CD4-positive, alpha-beta memory T cell (primary cell): ENCODE results near the gene PCIF1. TPM values are rescaled to one million over a fixed set of nuclear protein-coding genes. Genes with fewer than 3 reads are reported as not detected.
A peak's percentile ranks its signal among the peaks of the same experiment; 100 is the strongest.

ENCODE experiments used
- CTCF ChIA-PET: fragments of 350-600 bp; sonication (Branson Sonifier 250); formaldehyde crosslinking; loops from one replicate; lab custom pipeline; 2021; ENCODE audit warnings: inconsistent platforms; ENCODE audit not compliant: partially characterized antibody; lab: Charles Lee
- POLR2A ChIA-PET: fragments of 350-600 bp; sonication (Branson Sonifier 250); formaldehyde crosslinking; loops from one replicate; lab custom pipeline; 2021; ENCODE audit not compliant: partially characterized antibody; lab: Charles Lee
- DNase-seq, 5 donors: peaks; one replicate each; pipeline versions ENCODE4 v3.0.0 to v3.0.0-alpha.2; 2020 to 2022; ENCODE audit warnings: mixed read lengths in 1 of 5
- H3K27ac ChIP-seq: one replicate; pipeline ENCODE4 v1.7.0; 2013; ENCODE audit warnings: low read depth, low read length
- H3K27me3 ChIP-seq: 2 replicates; pipeline ENCODE4 v1.7.0; 2013; ENCODE audit warnings: mild to moderate bottlenecking, low read length, moderate library complexity; ENCODE audit not compliant: insufficient read depth
- H3K36me3 ChIP-seq: 2 replicates; pipeline ENCODE4 v1.7.0; 2013; ENCODE audit warnings: mild to moderate bottlenecking, low read length, moderate library complexity; ENCODE audit not compliant: insufficient read depth
- H3K4me1 ChIP-seq: 2 replicates; pipeline ENCODE4 v1.7.0; 2013; ENCODE audit warnings: mild to moderate bottlenecking, low read length, moderate library complexity; ENCODE audit not compliant: insufficient read depth
- H3K4me3 ChIP-seq, 2 donors: one replicate each; pipeline ENCODE4 v1.7.0; 2013; ENCODE audit warnings: low read length in 2 of 2, mild to moderate bottlenecking in 1 of 2
- H3K9me3 ChIP-seq, 2 donors: one replicate each; pipeline ENCODE4 v1.7.0; 2013; ENCODE audit warnings: low read length in 2 of 2, control low read depth in 1 of 2; ENCODE audit not compliant: control insufficient read depth in 1 of 2
- H3K27ac Mint-ChIP-seq, 7 donors: one replicate each; pipeline ENCODE4 v1.8.0; 2020 to 2021; ENCODE audit warnings: mixed read lengths in 7 of 7, mild to moderate bottlenecking in 6 of 7, inconsistent platforms in 3 of 7, moderate library complexity in 3 of 7
- H3K27me3 Mint-ChIP-seq, 2 donors: one replicate each; pipeline ENCODE4 v1.8.0; 2020 to 2021; ENCODE audit warnings: mixed read lengths in 2 of 2
- H3K36me3 Mint-ChIP-seq, 2 donors: one replicate each; pipeline ENCODE4 v1.8.0; 2020 to 2021; ENCODE audit warnings: mixed read lengths in 2 of 2, inconsistent platforms in 1 of 2, mild to moderate bottlenecking in 1 of 2
- H3K4me1 Mint-ChIP-seq, 4 donors: one replicate each; pipeline ENCODE4 v1.8.0; 2020 to 2021; ENCODE audit warnings: mixed read lengths in 4 of 4, mild to moderate bottlenecking in 1 of 4
- H3K4me3 Mint-ChIP-seq, 8 donors: one replicate each; pipeline ENCODE4 v1.8.0; 2020 to 2021; ENCODE audit warnings: mixed read lengths in 8 of 8, mild to moderate bottlenecking in 7 of 8, moderate library complexity in 6 of 8, inconsistent platforms in 3 of 8
- H3K9me3 Mint-ChIP-seq, 8 donors: one replicate each; pipeline ENCODE4 v1.8.0; 2020 to 2021; ENCODE audit warnings: mixed read lengths in 8 of 8, mild to moderate bottlenecking in 5 of 8, inconsistent platforms in 3 of 8, moderate library complexity in 1 of 8
- intact Hi-C: fragments of 100-400 bp; cut with micrococcal nuclease; formaldehyde crosslinking; loops from one replicate; pipeline ENCODE4 v1.15.1; 2023
- polyA plus RNA-seq, 2 donors: library from polyadenylated mRNA; unstranded; fragments of 300-500 nt; fragmentation: Illumina TruSeq; gene quantifications; one replicate each; pipeline ENCODE4 v1.2.3, GENCODE V29; 2021
- total RNA-seq, 2 experiments: library from RNA; stranded (reverse); gene quantifications; one replicate each; pipeline ENCODE4 v1.2.3, GENCODE V29; 2021

PCIF1 gene
- total and polyA plus RNA-seq, 4 experiments from 2014 or later = 63.1 to 83.4 (median 70.2) TPM

DNA sequence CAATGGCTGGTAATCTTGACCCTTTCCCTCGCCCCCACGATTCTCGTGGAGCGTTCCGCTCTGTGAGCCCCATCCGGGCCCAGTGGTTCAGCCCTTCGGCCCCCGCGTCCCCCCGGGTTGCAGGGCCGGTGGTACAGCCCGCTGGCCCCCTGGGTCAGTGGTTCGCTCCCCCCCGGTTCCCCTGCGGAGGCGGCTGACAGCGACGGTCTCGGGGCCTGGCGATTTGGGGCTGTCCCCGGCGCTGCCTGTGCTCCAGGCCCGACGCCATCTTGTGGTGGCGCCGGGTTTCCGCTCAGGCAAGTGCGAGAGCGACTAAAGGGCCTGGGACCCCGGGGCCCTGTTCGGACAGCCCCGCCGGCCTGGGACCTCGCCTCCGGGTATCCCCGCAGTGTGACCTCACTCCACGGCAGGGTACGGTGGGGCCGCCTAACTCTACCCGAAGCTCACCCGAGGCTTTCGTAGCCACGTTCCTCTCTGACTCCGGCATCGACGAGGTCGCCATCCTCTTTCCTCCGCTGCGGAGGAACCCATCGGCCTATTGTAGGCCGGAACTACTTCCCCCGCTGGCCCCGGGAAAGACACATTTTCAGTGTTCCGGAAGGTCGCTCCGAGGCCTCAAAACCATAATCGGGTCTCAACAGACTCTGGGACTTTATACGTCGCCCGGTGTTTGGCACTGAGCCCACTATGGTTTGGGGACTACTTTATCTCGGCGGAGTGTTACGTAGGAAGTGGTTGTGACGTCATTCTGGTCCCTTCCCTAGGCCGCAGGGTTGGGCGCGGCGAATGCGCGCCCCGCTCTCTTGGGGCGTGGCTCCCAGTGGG lies 37.4 kb downstream of the PCIF1 start, which contains the start of gene ZNF335:
TSS of gene ZNF335 (minus strand) at position 529 of the 825 bp plus-strand sequence. CDS start 793 bp downstream, outside the sequence.
- Mint-ChIP-seq H3K27ac (peak within 1 kb of the TSS; percentile 99 to 100 (median 100)), H3K27me3 (peaks cover 2 to 8% of the 10 kb centered on the region in 2 donors), H3K9me3 (peaks cover 0 to 9% (median 1%) of the 10 kb centered on the region in 8 donors), H3K4me1 (peaks cover 14 to 33% (median 22%) of the 10 kb centered on the region in 4 donors), H3K4me3 (peak within 1 kb of the TSS; percentile 91 to 99 (median 95)), H3K36me3 (peaks cover 4 to 38% of the 10 kb centered on the region in 2 donors)
- Histone ChIP-seq H3K27me3 (no peaks in the 10 kb centered on the region), H3K9me3 (no peaks in the 10 kb centered on the region), H3K27ac (peak within 1 kb of the TSS; percentile 100), H3K4me3 (peak within 1 kb of the TSS; percentile 79 to 97), H3K4me1 (peaks cover 30% of the 10 kb centered on the region), H3K36me3 (peaks cover 27% of the 10 kb centered on the region)
- peak; percentile 92 to 98 (median 96) for DNase-seq
- CTCF ChIA-PET = interaction anchor here (1.1 to 4.8 kb wide), 12 partner anchors 9 to 173 kb away, joined by 3 to 91 read pairs (median 16); partner anchors contain the start of gene PCIF1
- POLR2A ChIA-PET = interaction anchor here (0.6 to 8.4 kb wide), 27 partner anchors 10 to 608 kb away, joined by 3 to 245 read pairs (median 9); partner anchors contain the start of genes ACOT8, CTSA, DNTTIP1 and ELMO2
- intact Hi-C loops = loop anchor here (1.0 to 10.0 kb wide), 10 partner anchors 38 to 1757 kb away; partner anchors contain the start of genes ACOT8, CTSA, DNTTIP1 and ELMO2

DNA sequence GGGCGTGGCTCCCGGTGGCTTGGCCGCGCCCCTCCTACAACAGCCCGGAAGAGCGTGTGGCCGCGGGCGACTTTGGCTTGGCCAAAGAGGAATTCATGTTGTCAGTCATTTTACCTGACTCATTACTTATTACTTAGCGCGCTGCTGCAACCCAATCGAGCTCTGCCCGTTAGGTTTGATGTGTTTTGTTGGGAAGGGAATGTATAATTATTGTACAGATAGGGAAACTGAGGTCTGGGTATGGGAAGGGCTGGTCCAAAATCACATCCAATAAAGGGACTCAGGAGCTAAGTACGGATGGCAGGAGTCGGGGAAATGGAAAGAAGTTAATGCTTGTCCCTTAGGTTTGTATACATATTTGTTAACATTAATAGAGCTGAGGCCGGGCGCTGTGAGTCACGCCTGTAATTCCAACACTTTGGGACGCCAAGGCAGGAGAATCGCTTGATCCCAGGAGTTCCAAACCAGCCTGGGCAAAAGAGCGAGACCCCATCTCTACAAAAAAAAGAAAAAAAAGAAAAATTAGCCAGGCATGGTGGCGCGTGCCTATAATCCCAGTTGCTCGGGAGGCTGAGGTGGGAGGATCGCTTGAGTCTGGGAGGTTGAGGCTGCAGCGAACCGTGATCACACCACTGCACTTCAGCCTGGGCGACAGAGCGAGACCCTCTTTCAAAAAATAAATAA lies 38.2 kb downstream of the PCIF1 start:
- Mint-ChIP-seq H3K9me3 (peaks cover 0 to 9% (median 1%) of the 10 kb centered on the region in 8 donors), H3K27ac (peak overlapping the region; percentile 99 to 100 (median 100)), H3K36me3 (peaks cover 0 to 31% of the 10 kb centered on the region in 2 donors), H3K4me3 (peak overlapping the region; percentile 91 to 99 (median 95)), H3K4me1 (peaks cover 14 to 33% (median 22%) of the 10 kb centered on the region in 4 donors), H3K27me3 (peaks cover 2 to 8% of the 10 kb centered on the region in 2 donors)
- H3K9me3 ChIP-seq = no peaks in the 10 kb centered on the region
- DNase-seq = no peak
- ChIA-PET CTCF (interaction anchor here (0.8 to 4.8 kb wide), 7 partner anchors 9 to 173 kb away, joined by 3 to 91 read pairs (median 10); partner anchors contain the start of gene PCIF1), POLR2A (interaction anchor here (0.6 to 8.4 kb wide), 24 partner anchors 10 to 609 kb away, joined by 3 to 245 read pairs (median 10); partner anchors contain the start of genes ACOT8, CTSA, DNTTIP1 and ELMO2)
- peak overlapping the region; percentile 79 to 97 for H3K4me3 ChIP-seq
- H3K27ac ChIP-seq = peak overlapping the region; percentile 100
- H3K4me1 ChIP-seq = peaks cover 30% of the 10 kb centered on the region
- peaks cover 19% of the 10 kb centered on the region for H3K36me3 ChIP-seq
- intact Hi-C loops = loop anchor here (1.0 to 10.0 kb wide), 8 partner anchors 38 to 1758 kb away; partner anchors contain the start of genes ACOT8, CTSA, DNTTIP1 and ELMO2
- H3K27me3 ChIP-seq = no peaks in the 10 kb centered on the region

DNA sequence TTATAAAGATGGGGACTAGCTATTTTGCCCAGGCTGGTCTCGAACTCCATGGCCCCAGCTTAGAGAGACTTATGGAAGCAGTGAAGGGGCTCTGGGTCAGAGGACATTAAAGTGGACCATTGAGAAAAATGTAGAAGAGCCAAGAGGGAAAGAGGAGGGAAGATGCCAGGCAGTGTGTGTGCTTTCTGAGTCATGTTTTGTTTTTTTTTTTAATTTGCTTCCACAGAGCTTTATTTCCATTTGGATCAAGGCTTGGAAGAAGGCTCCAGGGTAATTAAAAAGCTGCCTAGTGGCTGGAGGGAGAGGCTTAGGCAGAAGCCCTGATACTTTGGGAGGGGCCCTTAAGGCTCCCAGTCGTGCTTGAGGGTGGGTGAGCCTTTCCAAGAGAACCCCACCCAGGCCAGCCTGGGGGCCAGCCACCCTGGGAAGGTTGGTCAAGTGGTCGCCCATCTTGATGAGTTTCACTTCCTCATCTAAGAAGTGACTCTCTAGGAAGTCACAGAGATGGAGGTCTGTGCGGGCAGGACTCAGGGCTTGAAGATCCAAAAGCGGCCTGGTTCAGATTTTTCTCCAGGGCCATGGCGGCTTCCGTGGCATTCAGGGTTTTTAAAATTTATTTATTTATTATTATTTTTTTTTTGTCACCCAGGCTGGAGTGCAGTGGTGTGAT lies 40.5 kb downstream of the PCIF1 start:
- peaks cover 9 to 22% (median 15%) of the 10 kb centered on the region in 4 donors for H3K4me1 Mint-ChIP-seq
- H3K27ac ChIP-seq = no peak overlapping the region
- H3K27me3 Mint-ChIP-seq = peaks cover 2 to 8% of the 10 kb centered on the region in 2 donors
- no peaks in the 10 kb centered on the region for H3K36me3 ChIP-seq
- no peaks in the 10 kb centered on the region for H3K27me3 ChIP-seq
- peaks cover 14% of the 10 kb centered on the region for H3K4me1 ChIP-seq
- no peak overlapping the region for H3K27ac Mint-ChIP-seq
- no peak for DNase-seq
- no peak overlapping the region for H3K4me3 Mint-ChIP-seq
- H3K9me3 ChIP-seq = no peaks in the 10 kb centered on the region
- ChIA-PET CTCF (interaction anchor here (1.0 to 2.0 kb wide), 4 partner anchors 12 to 41 kb away, joined by 3 to 11 read pairs (median 4); no protein-coding TSS in a partner anchor), POLR2A (interaction anchor here (8.3 kb wide), 1 partner anchor 39 kb away, joined by 245 read pairs; the partner anchor contains the start of gene PCIF1)
- H3K9me3 Mint-ChIP-seq = peaks cover 0 to 9% (median 1%) of the 10 kb centered on the region in 8 donors
- peaks cover 0 to 11% of the 10 kb centered on the region in 2 donors for H3K36me3 Mint-ChIP-seq
- H3K4me3 ChIP-seq = no peak overlapping the region
- intact Hi-C loops = loop anchor here (5.0 to 10.0 kb wide), 3 partner anchors 37 to 1760 kb away; partner anchors contain the start of genes DNTTIP1, OSER1 and WFDC3

DNA sequence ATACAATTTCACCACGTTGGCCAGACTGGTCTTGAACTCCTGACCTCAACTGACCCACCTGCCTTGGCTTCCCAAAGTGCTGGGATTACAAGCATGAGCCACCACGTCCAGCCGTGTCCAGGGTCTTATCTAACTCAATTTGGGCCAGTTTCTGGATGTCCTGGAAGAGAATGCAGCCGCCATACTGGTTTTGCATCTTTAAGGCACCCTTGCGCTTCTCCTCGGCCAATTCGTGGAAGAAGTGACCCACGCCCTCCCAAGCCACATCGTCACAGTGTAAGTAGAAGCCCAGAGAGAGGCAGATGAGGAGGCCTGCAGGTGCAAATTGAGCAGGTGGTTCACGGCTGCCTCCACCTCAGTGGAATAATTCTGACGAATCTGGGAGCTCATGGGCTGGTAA lies 41.2 kb downstream of the PCIF1 start:
- H3K4me1 Mint-ChIP-seq = peaks cover 5 to 16% (median 9%) of the 10 kb centered on the region in 4 donors
- Histone ChIP-seq H3K4me1 (peaks cover 8% of the 10 kb centered on the region), H3K27ac (no peak overlapping the region), H3K36me3 (no peaks in the 10 kb centered on the region), H3K27me3 (no peaks in the 10 kb centered on the region), H3K4me3 (no peak overlapping the region), H3K9me3 (no peaks in the 10 kb centered on the region)
- ChIA-PET CTCF (interaction anchor here (1.0 to 2.0 kb wide), 2 partner anchors 11 to 28 kb away, joined by 3 to 11 read pairs; no protein-coding TSS in a partner anchor), POLR2A (interaction anchor here (1.1 to 8.3 kb wide), 2 partner anchors 30 to 40 kb away, joined by 3 to 245 read pairs; partner anchors contain the start of gene PCIF1)
- H3K9me3 Mint-ChIP-seq = peaks cover 0 to 6% (median 1%) of the 10 kb centered on the region in 8 donors
- H3K36me3 Mint-ChIP-seq = peaks cover 0 to 7% of the 10 kb centered on the region in 2 donors
- H3K27me3 Mint-ChIP-seq = peaks cover 2 to 8% of the 10 kb centered on the region in 2 donors
- intact Hi-C loops = loop anchor here (10.0 kb wide), 1 partner anchor 1761 kb away; the partner anchor contains the start of gene OSER1
- no peak overlapping the region for H3K27ac Mint-ChIP-seq
- no peak for DNase-seq
- no peak overlapping the region for H3K4me3 Mint-ChIP-seq

DNA sequence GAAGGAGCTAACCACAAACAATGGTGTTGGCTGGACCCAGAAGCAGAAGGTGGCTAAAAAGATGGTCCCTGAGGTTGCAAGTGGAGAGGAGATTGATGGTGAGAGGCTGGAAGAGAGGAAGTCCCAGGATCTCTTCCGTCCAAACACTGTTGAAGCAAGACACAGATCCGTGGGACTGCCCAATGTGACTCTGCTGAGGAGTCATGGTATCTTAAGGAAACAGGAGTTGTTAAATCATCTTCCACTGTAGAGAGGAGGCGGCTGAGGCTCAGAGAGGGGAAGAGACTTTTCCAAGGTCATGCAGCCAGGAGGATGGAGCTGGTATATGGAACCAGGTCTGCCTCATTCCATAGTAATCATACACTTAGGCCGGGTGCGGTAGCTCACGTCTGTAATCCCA lies 41.6 kb downstream of the PCIF1 start:
- Histone ChIP-seq H3K4me3 (no peak overlapping the region), H3K4me1 (peaks cover 6% of the 10 kb centered on the region), H3K9me3 (no peaks in the 10 kb centered on the region), H3K36me3 (no peaks in the 10 kb centered on the region), H3K27ac (no peak overlapping the region), H3K27me3 (no peaks in the 10 kb centered on the region)
- Mint-ChIP-seq H3K4me1 (peaks cover 3 to 12% (median 7%) of the 10 kb centered on the region in 4 donors), H3K27ac (peak overlapping the region in 1 of 7 donors; percentile 68), H3K27me3 (peaks cover 2 to 8% of the 10 kb centered on the region in 2 donors), H3K36me3 (peaks cover 0 to 7% of the 10 kb centered on the region in 2 donors), H3K9me3 (peaks cover 0 to 6% (median 1%) of the 10 kb centered on the region in 8 donors), H3K4me3 (no peak overlapping the region)
- ChIA-PET POLR2A (interaction anchor here (1.1 to 8.3 kb wide), 2 partner anchors 29 to 40 kb away, joined by 3 to 245 read pairs; partner anchors contain the start of gene PCIF1), CTCF (interaction anchor here (1.4 to 2.0 kb wide), 2 partner anchors 11 to 38 kb away, joined by 6 to 11 read pairs; no protein-coding TSS in a partner anchor)
- intact Hi-C loops = loop anchor here (10.0 kb wide), 1 partner anchor 1761 kb away; the partner anchor contains the start of gene OSER1
- no peak for DNase-seq

DNA sequence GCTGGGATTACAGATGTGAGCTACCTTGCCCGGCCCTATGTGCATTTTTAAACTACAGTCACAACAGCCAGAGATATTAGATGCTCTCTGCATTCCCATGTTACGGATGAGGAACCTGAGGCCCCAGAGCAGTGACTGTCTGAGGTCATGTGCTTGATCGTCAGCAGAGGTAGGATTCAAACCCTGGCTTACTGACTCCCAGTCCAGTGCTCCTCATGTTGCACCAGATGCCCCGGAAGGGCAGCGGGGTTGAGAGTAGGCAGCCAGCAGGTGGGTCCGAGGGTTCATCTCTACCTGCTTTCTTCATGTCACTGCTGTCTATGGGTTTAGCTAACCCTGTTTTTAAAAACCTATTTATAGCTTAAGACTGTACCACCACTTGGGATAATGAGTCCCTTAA lies 46.8 kb downstream of the PCIF1 start:
- Histone ChIP-seq H3K27ac (no peak overlapping the region), H3K4me3 (no peak overlapping the region), H3K36me3 (no peaks in the 10 kb centered on the region), H3K9me3 (no peaks in the 10 kb centered on the region), H3K4me1 (no peaks in the 10 kb centered on the region), H3K27me3 (no peaks in the 10 kb centered on the region)
- ChIA-PET POLR2A (no interaction called here), CTCF (interaction anchor here (1.3 to 4.5 kb wide), 3 partner anchors 8 to 32 kb away, joined by 3 to 24 read pairs (median 10); partner anchors contain the start of gene ZNF335)
- DNase-seq = no peak
- intact Hi-C loops = no loop called here
- H3K27me3 Mint-ChIP-seq = no peaks in the 10 kb centered on the region
- no peaks in the 10 kb centered on the region for H3K36me3 Mint-ChIP-seq
- peaks cover 0 to 4% (median under 1%) of the 10 kb centered on the region in 4 donors for H3K4me1 Mint-ChIP-seq
- H3K4me3 Mint-ChIP-seq = no peak overlapping the region
- no peak overlapping the region for H3K27ac Mint-ChIP-seq
- no peaks in the 10 kb centered on the region for H3K9me3 Mint-ChIP-seq
